Measurements from ENCODE around the gene SLX4. TPM values are rescaled to one million over a fixed set of nuclear protein-coding genes. Genes with fewer than 3 reads are reported as not detected.

Gene SLX4
- total RNA-seq, 4 donors from 2014 or later, result 1.4 to 5.6 (median 3.2) TPM

GRCh38 chr16:3578610-3579551 is 32.5 kb downstream of the SLX4 start:
- ATAC-seq, result no peak
- WGBS, 2 donors (ENCODE audit: low coverage in 1 of 2), result no CpG with 5 or more reads among the region's 20 CpGs
- Histone ChIP-seq H3K36me3 (peaks cover 0 to 29% of the 10 kb centered on the region in 2 donors), H3K27ac (no peak overlapping the region), H3K27me3 (peaks cover 37% of the 10 kb centered on the region), H3K4me1 (no peaks in the 10 kb centered on the region), H3K9me3 (no peaks in the 10 kb centered on the region), H3K4me3 (no peak overlapping the region)
- TF ChIP-seq POLR2AphosphoS5 (IDR thresholded peaks at IDR 0.05), result no peak
- TF ChIP-seq CTCF (IDR thresholded peaks at IDR 0.05), result no peak
- no peak for TF ChIP-seq EP300 (IDR thresholded peaks at IDR 0.05)
- TF ChIP-seq POLR2A (IDR thresholded peaks at IDR 0.05), result no peak

GRCh38 chr16:3578121-3578520 is 33.3 kb downstream of the SLX4 start:
- WGBS, 2 donors (ENCODE audit: low coverage in 1 of 2), result 72% methylated on average over 4 of the region's 8 CpGs; no CpG with 5 or more reads in 1 of the 2 donors

GRCh38 chr16:3577302-3577752 is 34.1 kb downstream of the SLX4 start, which contains the start of gene NLRC3:
NLRC3 (minus strand) TSS chr16:3577403; CDS start chr16:3565036, 12,367 bp downstream.
- no peaks in the 10 kb centered on the region for H3K9me3 ChIP-seq
- WGBS, 2 donors (ENCODE audit: low coverage in 1 of 2), result 100% methylated on average over 1 of the region's 18 CpGs; no CpG with 5 or more reads in 1 of the 2 donors
- H3K27me3 ChIP-seq, result peaks cover 37% of the 10 kb centered on the region
- peak within 1 kb of the TSS in 1 of 2 donors; percentile 30 for H3K4me3 ChIP-seq
- ATAC-seq, result no peak
- TF ChIP-seq POLR2AphosphoS5 (IDR thresholded peaks at IDR 0.05) (no peak), CTCF (IDR thresholded peaks at IDR 0.05) (no peak), POLR2A (IDR thresholded peaks at IDR 0.05) (no peak), EP300 (IDR thresholded peaks at IDR 0.05) (no peak)
- H3K36me3 ChIP-seq, result peaks cover 0 to 13% of the 10 kb centered on the region in 2 donors
- no peaks in the 10 kb centered on the region for H3K4me1 ChIP-seq
- no peak within 1 kb of the TSS for H3K27ac ChIP-seq

More at GRCh38 chr16:3578121-3578520, 33.3 kb downstream of the SLX4 start:
- peaks cover 0 to 21% of the 10 kb centered on the region in 2 donors for H3K36me3 ChIP-seq
- peaks cover 37% of the 10 kb centered on the region for H3K27me3 ChIP-seq
- TF ChIP-seq POLR2A (IDR thresholded peaks at IDR 0.05), result no peak
- no peak for TF ChIP-seq POLR2AphosphoS5 (IDR thresholded peaks at IDR 0.05)
- no peak for TF ChIP-seq EP300 (IDR thresholded peaks at IDR 0.05)
- TF ChIP-seq CTCF (IDR thresholded peaks at IDR 0.05), result no peak
- no peak for ATAC-seq
- no peak overlapping the region for H3K4me3 ChIP-seq
- no peaks in the 10 kb centered on the region for H3K9me3 ChIP-seq
- H3K4me1 ChIP-seq, result no peaks in the 10 kb centered on the region
- no peak overlapping the region for H3K27ac ChIP-seq

DNA sequence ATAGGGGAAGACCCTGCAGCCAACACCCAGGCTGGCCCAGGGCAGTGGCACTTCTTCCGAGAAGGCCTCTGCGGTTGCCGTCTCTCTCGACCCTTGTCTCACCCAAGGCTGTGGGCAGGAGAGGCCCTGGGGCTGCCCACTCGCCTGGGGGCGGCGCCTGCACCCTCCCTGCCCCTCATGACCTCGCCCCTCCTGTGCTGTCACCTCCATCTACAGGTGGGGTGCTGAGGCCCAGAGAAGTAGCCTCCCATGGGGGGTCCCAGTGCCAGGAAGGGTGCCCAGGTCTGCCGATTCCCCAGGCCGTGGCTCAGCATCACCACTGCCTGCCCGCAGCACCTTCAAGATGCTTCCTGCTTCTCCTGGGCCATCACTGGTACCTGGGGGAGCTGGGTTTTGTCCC is 35.2 kb downstream of the SLX4 start:
- Histone ChIP-seq H3K27me3 (peaks cover 37% of the 10 kb centered on the region), H3K36me3 (peaks cover 0 to 2% of the 10 kb centered on the region in 2 donors), H3K4me3 (no peak overlapping the region), H3K9me3 (no peaks in the 10 kb centered on the region), H3K27ac (no peak overlapping the region), H3K4me1 (no peaks in the 10 kb centered on the region)
- no peak for ATAC-seq
- TF ChIP-seq CTCF (IDR thresholded peaks at IDR 0.05) (no peak), EP300 (IDR thresholded peaks at IDR 0.05) (no peak), POLR2AphosphoS5 (IDR thresholded peaks at IDR 0.05) (no peak), POLR2A (IDR thresholded peaks at IDR 0.05) (no peak)
- WGBS, 2 donors (ENCODE audit: low coverage in 1 of 2), result 78 to 80% methylated on average over 2 to 3 of the region's 11 CpGs

Data from gastroesophageal sphincter (tissue), 4 donors.